GM18868 (cell line): ENCODE results near the gene WDPCP.
"Not testable (repeated sequence)": the region's sequence is repeated elsewhere in the genome, so short reads cannot be mapped to it uniquely, and the experiment has no call there.

ENCODE experiments used
- ATAC-seq: cut with Tn5 transposase; IDR thresholded peaks from one replicate; pipeline ENCODE4 v1.9.1; 2021; ENCODE audit warnings: mild to moderate bottlenecking, moderate library complexity; ENCODE audit not compliant: unreplicated experiment

The WDPCP gene

DNA sequence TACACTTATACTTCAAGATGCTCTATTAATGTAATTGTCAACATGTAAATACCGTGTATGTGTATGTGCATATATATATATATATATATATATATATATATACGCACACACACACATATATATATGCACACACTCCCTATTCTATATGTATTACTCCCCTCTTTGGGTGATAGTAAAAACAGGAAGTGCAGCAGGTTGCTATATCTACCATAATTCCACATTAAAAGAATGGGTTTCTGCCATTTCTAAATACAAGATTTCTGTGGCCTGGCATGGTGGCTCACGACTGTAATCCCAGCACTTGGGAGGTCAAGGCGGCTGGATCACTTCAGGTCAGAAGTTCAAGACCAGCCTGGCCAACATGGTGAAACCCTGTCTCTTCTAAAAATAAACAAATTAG, 460.7 kb downstream of the WDPCP start:
- ATAC-seq = no peak

DNA sequence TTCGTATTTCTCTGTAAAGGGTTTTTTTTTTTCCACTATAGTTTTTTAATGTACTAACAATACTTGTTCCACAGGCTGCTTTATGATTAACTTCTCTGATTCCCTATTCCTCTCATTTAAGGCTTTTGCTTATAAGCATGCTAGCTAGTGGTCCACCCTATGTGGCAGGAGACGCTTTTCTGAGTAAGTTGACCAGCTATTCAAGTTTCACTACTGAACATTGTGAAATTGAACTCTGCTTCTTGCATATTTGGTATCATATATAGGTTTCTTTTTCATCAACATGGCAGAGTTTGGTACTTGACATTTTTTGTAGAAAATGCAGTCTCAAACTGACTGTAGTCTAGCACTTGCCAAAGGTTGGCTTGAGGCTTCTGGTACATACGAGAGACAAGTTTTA, 463.4 kb downstream of the WDPCP start:
- peak; percentile 60 for ATAC-seq

DNA sequence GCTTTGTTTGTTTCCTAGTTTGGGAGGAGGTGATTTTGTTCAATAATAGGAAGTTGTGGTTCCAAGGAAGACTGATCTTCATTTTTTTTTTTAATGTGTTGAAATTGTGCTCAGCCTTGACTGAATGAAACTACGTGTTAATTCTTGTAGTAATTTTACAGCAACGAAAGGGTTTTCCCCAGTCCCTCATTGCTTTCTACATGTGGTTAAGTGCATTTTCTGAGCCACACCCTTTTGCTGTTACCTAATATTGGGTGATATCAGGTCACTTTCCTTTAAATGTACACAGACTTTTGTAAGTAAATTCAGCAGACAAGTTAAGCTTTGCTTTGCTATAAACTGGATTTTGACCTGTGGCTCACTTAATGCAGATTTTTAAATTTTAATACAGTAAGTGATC, 464.1 kb downstream of the WDPCP start:
- ATAC-seq = peak; percentile 74

DNA sequence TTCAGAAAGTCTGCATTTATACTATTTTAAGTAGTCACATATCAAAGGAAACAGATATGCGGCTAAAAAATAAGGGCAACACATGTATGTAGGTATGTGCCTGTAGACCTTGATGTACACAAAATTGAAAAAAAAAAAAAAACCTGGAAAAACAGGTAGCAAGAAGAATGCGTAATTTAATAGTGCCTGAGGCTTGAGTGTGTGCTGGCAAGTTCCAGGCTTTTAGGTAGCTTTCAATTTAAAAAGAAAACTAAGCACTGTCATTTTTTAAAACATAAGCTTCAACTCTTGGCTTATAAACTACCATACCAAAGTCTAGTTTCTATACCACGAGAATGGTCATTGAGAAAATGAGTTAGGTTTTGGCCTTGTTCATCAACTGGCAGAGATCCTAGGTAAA, 465.4 kb downstream of the WDPCP start:
- no peak for ATAC-seq

DNA sequence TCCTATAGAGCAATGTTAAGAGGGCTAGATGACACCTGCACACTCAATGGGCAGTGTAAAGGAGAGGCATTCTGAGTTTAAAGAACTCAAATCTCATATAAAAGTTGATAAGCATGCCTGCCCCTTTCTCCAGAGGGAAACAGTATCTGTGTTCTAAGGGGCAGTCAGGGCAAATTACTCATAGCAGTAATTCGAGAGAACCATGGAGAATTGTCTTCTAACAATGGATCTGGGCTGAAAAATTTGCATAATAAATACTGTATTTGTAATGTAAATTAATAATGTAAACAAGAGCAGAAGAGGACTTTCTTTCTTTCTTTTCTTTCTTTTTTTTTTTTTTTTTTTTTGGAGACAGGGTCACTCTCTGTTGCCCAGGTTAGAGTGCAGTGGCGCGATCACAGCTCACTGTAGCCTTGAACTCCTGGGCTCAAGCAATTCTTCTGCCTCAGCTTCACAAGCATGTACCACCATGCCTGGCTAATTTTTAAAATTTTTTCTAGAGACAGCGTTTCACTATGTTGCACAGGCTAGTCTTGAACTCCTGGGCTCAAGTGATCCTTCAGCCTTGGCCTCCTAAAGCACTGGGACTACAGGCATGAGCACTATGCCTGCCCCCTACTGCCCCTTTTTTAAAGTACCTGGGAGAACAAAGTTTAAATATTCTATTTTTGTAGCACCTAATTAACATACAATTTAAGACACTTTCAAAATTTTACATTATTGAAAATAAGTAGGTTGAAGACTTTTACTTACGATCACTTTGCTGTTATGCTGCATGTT, 467.0 kb downstream of the WDPCP start:
- no peak for ATAC-seq

DNA sequence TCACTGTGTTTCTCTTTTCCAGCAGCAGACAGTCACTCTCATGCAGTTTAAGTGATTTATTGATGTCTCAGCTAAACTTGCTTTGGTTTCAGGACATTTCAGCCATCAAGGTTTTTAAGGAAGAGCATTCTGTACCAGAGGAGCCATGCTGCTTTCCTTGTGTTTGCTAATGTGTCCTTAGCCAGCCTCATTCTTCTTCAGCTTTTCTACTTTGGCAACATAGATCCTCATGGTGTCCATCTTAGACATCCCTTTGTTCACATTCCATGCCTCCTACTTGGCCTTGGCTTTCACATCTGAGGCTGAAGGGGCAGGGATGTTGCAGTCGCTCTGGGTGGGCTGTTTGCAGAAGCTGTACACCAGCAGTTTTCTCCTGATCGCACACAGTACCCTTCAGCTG, 469.5 kb downstream of the WDPCP start:
- no peak for ATAC-seq

DNA sequence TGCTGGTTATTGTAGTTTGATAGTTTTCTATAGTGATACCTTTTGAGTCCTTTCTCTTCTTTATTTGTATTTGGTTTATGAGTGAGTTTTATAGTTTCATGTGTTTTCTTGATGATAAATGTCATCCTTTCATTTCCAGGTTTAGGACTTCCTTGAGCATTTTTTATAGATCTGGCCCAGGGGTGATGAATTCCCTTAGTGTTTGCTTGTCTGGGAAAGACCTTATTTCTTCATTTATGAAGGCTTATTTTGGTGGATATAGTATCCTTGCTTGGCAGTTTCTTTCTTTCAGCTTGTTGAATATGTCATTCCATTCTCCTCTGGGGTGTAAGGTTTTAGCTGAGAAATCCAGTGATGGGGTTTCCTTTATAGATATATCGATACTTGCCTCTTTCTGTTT, 483.8 kb downstream of the WDPCP start:
- no peak for ATAC-seq

DNA sequence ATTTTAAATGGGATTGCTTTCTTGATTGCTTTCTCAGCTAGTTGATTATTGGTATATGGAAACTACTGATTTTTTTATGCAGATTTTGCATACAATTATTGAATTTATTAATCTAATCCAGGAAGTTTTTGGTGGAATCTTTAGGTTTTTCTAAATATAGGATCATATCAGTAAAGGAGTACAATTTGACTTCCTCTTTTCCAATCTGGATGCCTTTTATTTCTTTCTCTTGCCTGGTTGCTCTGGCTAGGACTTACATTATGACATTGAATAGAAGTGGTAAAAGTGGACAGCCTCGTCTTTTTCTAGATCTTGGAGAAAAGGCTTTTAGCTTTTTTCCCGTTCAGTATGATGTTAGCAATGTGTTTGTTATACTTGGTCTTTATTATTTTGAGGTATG, 486.3 kb downstream of the WDPCP start:
- ATAC-seq = no peak

DNA sequence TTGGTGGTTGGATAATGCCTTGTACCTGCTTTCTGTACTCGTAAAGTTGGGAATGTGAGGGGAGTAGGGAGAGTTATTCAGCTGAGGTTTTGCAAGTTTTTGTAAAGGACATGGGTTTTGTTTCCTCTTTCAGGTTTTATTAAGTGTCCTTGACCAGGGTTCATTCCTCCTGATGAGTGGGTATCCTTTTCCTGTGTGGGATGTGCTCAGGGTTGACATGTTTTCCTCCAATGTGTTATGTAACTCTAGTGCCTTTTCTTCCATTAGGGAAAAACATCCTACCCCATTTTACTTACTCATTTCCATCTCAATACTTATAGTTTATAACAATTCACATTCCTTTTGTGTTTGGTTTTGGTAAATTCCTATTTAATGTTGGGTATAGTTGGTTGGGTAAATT, 489.2 kb downstream of the WDPCP start:
- ATAC-seq = no peak

DNA sequence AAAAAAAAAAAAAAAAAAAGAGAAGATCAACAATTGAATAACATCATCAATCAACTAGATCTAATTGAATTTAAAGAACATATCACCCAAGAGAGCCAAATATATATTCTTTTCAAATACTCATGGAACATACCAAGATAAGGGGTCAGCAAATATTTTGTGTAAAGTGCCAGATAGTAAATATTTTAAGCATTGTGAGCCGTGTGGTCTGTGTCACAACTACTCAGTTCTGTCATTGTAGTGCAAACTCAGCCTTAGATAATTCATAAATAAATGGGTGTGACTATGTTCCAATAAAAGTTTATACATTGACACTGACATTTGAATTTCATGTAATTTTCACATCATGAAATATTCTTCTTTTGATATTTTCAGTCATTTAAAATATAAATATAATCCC, 491.8 kb downstream of the WDPCP start:
- no peak for ATAC-seq

DNA sequence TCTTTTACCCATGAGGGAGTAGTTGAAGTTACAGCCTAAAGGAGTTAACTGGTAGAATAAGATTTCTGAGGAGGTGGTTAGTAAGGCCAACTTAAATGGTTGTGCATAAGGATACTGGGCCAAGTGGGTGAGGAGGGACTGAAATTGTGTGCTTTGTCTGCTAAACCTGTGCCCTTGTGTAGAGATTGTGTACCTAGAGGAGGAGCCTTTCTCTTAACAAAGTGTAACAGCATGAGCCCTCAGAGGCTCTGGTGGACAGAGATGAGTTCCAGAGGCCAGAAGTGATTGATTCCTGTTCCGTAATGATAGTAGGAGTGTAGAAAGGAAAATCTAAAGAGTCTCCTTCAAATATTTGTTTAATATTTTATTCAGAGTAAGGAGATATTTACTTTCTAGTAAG, 494.8 kb downstream of the WDPCP start:
- ATAC-seq = no peak

DNA sequence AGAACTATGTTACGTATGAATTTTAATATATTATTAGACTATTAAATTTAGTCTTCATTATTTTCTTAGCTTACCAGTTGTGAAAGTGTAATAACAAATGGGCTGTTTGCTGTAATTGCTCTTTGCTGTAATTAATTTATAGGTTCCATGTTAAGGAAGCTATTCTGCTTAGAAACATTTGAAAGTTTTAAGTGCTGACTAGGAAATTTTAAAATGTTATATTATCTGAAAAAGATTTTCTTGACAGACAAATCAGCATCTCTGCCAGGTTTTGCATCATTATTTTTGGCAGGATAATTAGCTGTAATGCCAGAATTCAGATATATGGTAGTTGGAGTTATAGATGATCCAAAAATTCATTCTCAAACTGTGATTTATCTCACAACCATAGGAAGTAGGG, 495.4 kb downstream of the WDPCP start:
- no peak for ATAC-seq

DNA sequence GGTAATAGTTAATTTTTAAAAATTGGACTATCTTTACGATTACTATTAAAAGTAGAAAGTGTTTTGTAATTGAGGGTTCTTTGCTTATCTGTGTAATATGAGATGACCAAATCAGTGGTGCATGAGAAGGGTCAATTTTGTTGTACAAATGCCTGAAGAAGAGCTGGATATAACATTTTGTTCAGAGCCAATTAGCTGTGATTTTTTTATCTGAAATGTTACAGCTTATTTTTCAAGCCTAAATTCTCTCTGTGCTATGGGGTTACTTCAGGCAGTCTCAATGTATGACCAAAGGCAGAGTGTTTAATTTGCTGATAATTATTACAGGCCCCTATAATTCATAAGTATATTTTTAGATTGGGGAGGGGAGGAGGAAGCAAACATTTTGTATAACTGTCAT, 495.9 kb downstream of the WDPCP start:
- ATAC-seq = no peak

DNA sequence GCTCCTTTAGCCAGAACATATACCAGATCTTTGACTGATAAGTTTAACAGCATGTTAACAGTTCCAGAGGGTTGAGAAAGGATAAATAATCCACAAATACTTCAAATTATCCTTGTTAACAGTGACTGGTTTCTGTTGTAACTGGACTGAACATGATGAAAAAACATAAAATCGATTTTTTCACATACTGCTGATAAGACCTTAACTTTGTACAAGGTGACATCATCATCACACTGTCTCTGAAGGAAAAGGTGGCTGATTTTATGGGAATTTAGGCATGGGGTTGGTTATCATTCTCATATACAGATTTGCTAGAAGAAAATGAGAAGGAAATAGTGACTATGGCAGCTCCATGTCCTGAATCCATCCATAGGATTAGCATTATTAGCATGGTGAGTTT, 501.6 kb downstream of the WDPCP start:
- no peak for ATAC-seq

DNA sequence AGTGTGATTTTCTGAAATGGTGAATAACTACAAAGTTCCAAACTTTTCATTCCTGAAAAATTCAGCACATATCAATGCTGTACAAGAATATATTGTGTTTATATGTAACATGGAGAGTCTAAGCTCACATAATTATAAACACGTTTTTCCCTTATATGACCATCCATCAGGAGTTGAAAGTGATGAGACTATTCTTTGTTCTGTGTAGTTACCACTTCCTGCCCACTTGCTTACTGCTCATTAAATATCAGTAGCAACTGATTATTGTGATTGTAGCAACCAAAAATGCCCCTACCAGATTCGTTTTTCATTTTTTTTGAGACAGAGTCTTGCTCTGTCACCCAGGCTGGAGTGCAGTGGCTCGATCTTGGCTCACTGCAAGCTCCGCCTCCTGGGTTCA, 506.9 kb downstream of the WDPCP start:
- no peak for ATAC-seq

DNA sequence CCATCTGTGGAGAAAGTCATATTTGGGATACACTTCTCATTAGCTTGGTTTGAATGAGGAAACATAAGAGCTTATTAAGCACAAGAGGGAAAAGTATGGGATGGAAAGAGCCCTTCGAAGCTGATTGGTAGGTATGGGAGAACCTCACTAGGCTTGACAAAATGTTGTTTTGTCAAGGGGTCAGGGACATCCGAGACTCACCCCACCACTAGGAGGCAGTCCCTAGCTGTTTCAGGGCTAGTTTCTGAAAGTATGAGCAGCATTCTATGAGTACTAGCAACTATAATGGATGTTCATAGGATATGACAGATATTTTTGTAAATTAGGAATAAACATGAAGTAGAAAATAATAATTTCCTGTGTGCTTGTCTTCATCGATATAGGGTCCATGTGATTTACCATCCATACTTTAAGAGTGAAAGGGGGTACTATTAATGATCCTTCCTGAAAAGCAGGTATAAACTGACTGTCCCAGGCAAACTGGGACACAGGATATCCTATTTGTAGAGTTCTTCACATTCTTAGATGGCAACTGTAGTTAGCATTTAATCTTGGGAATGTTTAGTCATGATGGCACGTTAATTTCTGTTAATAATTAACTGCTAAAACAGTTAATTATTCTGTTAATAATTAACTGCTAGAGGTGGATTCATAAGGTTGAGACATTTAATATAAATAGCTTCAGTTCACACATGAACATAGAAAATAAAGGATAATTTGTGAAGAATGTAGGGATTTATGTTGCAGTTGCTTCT, 509.2 kb downstream of the WDPCP start:
- no peak for ATAC-seq

DNA sequence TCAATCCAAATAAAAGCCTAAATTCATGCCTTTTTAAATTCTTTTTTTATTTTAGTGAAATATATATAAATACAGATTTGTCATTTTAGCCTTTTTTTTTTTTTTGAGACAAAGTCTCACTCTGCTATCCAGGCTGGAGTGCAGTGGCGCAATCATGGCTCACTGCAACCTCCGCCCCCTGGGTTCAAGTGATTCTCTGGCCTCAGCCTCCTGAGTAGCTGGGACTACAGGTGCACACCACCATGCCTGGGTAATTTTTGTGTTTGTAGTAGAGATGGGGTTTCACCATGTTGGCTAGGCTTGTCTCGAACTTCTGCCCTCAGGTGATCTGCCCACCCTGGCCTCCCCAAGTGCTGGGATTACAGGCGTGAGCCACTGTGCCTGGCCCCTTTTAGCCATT, 513.9 kb downstream of the WDPCP start:
- ATAC-seq = not testable (repeated sequence)

DNA sequence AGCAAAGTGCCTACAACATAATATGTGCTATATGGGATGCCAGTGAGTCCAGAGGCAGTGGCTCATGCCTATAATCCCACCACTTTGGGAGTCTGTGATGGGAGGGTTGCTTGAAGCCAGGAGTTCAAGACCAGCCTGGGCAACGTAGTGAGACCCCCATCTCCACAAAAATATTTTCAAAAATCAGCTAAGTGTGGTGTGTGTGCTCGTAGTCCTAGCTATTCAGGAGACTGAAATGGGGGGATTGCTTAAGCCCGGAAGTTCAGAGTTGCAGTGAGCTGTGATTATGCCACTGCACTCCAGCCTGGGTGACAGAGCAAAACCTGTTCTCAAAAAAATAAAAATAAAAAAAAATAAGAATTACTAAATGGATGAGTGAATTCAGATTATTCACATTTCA, 514.3 kb downstream of the WDPCP start:
- no peak for ATAC-seq

DNA sequence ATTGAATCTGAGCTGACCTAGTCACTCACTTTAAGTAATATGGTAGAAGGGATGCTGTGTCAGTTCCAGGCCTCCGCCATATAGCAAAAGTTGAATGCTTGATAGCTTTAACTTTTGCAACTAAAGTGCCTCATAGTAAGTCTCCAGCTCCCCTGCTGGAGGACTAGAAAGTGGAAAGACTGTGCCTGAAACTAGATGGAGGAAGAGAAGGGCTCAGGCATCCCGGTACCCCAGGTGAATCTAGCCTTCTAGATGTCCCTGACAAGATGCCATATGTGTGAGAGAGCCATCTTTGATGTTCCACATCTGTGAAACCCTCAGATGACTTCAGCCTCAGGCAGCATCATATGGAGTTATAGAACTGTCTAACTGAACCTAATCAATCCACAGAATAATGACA, 516.6 kb downstream of the WDPCP start:
- ATAC-seq = no peak
